ENCODE data around the gene SUSD6.
"Not testable (repeated sequence)": the region's sequence is repeated elsewhere in the genome, so short reads cannot be mapped to it uniquely, and the experiment has no call there.

Gene SUSD6

DNA sequence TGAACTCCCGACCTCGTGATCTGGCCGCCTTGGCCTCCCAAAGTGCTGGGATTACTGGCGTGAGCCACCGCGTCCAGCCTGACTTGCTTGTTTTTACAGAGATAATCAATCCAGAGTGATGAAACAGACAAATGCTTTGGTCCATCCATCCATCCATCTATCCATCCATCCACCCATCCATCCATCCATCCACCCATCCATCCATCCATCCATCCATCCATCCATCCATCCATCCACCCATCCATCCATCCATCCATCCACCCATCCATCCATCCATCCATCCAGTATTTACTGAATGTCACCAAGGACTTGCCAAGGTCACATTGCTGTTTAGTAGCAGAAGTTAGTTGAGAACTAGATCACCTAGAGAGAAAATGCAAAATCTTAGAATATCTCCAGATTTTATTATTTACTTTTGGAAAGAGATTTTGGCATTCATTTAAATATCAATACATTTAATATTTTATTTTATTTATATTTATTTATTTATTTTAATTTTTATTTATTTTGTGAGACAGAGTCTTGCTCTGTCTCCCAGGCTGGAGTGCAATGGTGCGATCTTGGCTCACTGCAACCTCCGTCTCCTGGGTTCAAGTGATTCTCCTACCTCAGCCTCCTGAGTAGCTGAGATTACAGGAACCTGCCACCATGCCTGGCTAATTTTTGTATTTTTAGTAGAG, 120.7 kb downstream of the SUSD6 start:
- H3K18ac ChIP-seq (ENCODE audit: low read length); H3K4me1 ChIP-seq (ENCODE audit: control insufficient read depth in 2 of 2, insufficient read depth in 1 of 2, low read depth in 1 of 2, low read length in 2 of 2); H3K4ac ChIP-seq (ENCODE audit: low read length); H4K8ac ChIP-seq (ENCODE audit: low read depth, low read length); H3K36me3 ChIP-seq (replicated peaks in 1 of 2; ENCODE audit: control insufficient read depth in 2 of 2, insufficient read depth in 2 of 2, low read length in 2 of 2); H2AK5ac ChIP-seq (ENCODE audit: low read depth, low read length); DNase-seq (ENCODE audit: low spot score); H3K23ac ChIP-seq (ENCODE audit: low read depth, low read length, poor library complexity); H3K79me1 ChIP-seq (ENCODE audit: low read depth, low read length); H3K27ac ChIP-seq (replicated peaks; ENCODE audit: low read length); H3K9me3 ChIP-seq (replicated peaks in 1 of 2; ENCODE audit: control insufficient read depth in 2 of 2, insufficient read depth in 1 of 2, low read depth in 1 of 2, low read length in 2 of 2); H3K27me3 ChIP-seq (ENCODE audit: control insufficient read depth in 3 of 3, insufficient read depth in 3 of 3, low read depth in 1 of 3, low read length in 3 of 3); H2BK15ac ChIP-seq (ENCODE audit: low read length); H3K9ac ChIP-seq (ENCODE audit: low read depth, low read length, poor library complexity); H4K91ac ChIP-seq (ENCODE audit: low read depth, low read length, poor library complexity); H2BK120ac ChIP-seq (ENCODE audit: low read depth, low read length); H3K4me2 ChIP-seq (ENCODE audit: insufficient read depth, low read length, poor library complexity, severe bottlenecking); H2AFZ ChIP-seq (ENCODE audit: low read length); H2BK12ac ChIP-seq (ENCODE audit: low read length); H3K4me3 ChIP-seq (ENCODE audit: low read length in 2 of 2); H2BK5ac ChIP-seq (ENCODE audit: low read length); H3K14ac ChIP-seq (ENCODE audit: low read length): not testable (repeated sequence)
- no CpG with 5 or more reads among the region's 8 CpGs for WGBS, 2 donors (ENCODE audit: extremely low coverage in 2 of 2, insufficient read length in 2 of 2, insufficient replicate concordance in 1 of 2)

DNA sequence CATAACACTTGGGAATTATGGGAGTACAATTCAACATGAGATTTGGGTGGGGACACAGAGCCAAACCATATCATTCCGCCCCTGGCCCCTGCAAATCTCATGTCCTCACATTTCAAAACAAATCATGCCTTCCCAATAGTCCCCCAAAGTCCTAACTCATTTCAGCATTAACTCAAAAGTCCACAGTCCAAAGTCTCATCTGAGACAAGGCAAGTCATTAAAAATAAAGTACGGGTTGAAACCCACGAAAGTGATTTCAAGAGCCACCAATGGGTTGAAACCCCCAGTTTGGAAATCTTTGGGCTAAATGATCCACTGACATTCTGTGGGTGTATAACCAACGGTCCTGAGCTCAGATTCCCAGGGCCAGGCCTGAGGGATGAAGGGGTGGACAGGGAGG, 125.0 kb downstream of the SUSD6 start:
- not testable (repeated sequence) for H3K14ac ChIP-seq (ENCODE audit: low read length)

GRCh38 chr14:69741055-69741454, 129.7 kb downstream of the SUSD6 start:
- Histone ChIP-seq H3K9ac (ENCODE audit: low read depth, low read length, poor library complexity) (no peak overlapping the region), H2AFZ (ENCODE audit: low read length) (no peak overlapping the region), H3K4me3 (ENCODE audit: low read length in 2 of 2) (no peak overlapping the region), H3K18ac (ENCODE audit: low read length) (no peak overlapping the region), H3K4me2 (ENCODE audit: insufficient read depth, low read length, poor library complexity, severe bottlenecking) (no peak overlapping the region), H3K27ac (replicated peaks; ENCODE audit: low read length) (no peak overlapping the region), H3K27me3 (ENCODE audit: control insufficient read depth in 3 of 3, insufficient read depth in 3 of 3, low read depth in 1 of 3, low read length in 3 of 3) (no peaks in the 10 kb centered on the region), H2BK120ac (ENCODE audit: low read depth, low read length) (no peak overlapping the region), H4K8ac (ENCODE audit: low read depth, low read length) (no peak overlapping the region), H2BK15ac (ENCODE audit: low read length) (no peak overlapping the region), H4K91ac (ENCODE audit: low read depth, low read length, poor library complexity) (no peak overlapping the region), H2AK5ac (ENCODE audit: low read depth, low read length) (no peak overlapping the region), H2BK12ac (ENCODE audit: low read length) (no peak overlapping the region), H3K36me3 (replicated peaks in 1 of 2; ENCODE audit: control insufficient read depth in 2 of 2, insufficient read depth in 2 of 2, low read length in 2 of 2) (no peaks in the 10 kb centered on the region), H3K79me1 (ENCODE audit: low read depth, low read length) (no peaks in the 10 kb centered on the region), H3K9me3 (replicated peaks in 1 of 2; ENCODE audit: control insufficient read depth in 2 of 2, insufficient read depth in 1 of 2, low read depth in 1 of 2, low read length in 2 of 2) (peaks cover 0 to 16% of the 10 kb centered on the region in 2 donors), H3K4me1 (ENCODE audit: control insufficient read depth in 2 of 2, insufficient read depth in 1 of 2, low read depth in 1 of 2, low read length in 2 of 2) (peaks cover 0 to 1% of the 10 kb centered on the region in 2 donors), H2BK5ac (ENCODE audit: low read length) (no peak overlapping the region), H3K14ac (ENCODE audit: low read length) (no peak overlapping the region), H3K4ac (ENCODE audit: low read length) (no peak overlapping the region), H3K23ac (ENCODE audit: low read depth, low read length, poor library complexity) (no peak overlapping the region)
- DNase-seq (ENCODE audit: low spot score) = no peak
- WGBS, 2 donors (ENCODE audit: extremely low coverage in 2 of 2, insufficient read length in 2 of 2, insufficient replicate concordance in 1 of 2) = no CpG with 5 or more reads among the region's 1 CpG

More for the DNA sequence above, 125.0 kb downstream of the SUSD6 start:
- not testable (repeated sequence) for H3K4me2 ChIP-seq (ENCODE audit: insufficient read depth, low read length, poor library complexity, severe bottlenecking); H3K23ac ChIP-seq (ENCODE audit: low read depth, low read length, poor library complexity); H3K36me3 ChIP-seq (replicated peaks in 1 of 2; ENCODE audit: control insufficient read depth in 2 of 2, insufficient read depth in 2 of 2, low read length in 2 of 2); H3K79me1 ChIP-seq (ENCODE audit: low read depth, low read length); H3K4me3 ChIP-seq (ENCODE audit: low read length in 2 of 2); H4K8ac ChIP-seq (ENCODE audit: low read depth, low read length); H2BK5ac ChIP-seq (ENCODE audit: low read length); H2AFZ ChIP-seq (ENCODE audit: low read length); H2AK5ac ChIP-seq (ENCODE audit: low read depth, low read length); H3K27me3 ChIP-seq (ENCODE audit: control insufficient read depth in 3 of 3, insufficient read depth in 3 of 3, low read depth in 1 of 3, low read length in 3 of 3); H3K9me3 ChIP-seq (replicated peaks in 1 of 2; ENCODE audit: control insufficient read depth in 2 of 2, insufficient read depth in 1 of 2, low read depth in 1 of 2, low read length in 2 of 2); DNase-seq (ENCODE audit: low spot score); H2BK120ac ChIP-seq (ENCODE audit: low read depth, low read length); H2BK12ac ChIP-seq (ENCODE audit: low read length); H3K27ac ChIP-seq (replicated peaks; ENCODE audit: low read length); H3K9ac ChIP-seq (ENCODE audit: low read depth, low read length, poor library complexity); H3K4ac ChIP-seq (ENCODE audit: low read length); H3K4me1 ChIP-seq (ENCODE audit: control insufficient read depth in 2 of 2, insufficient read depth in 1 of 2, low read depth in 1 of 2, low read length in 2 of 2); H4K91ac ChIP-seq (ENCODE audit: low read depth, low read length, poor library complexity); H3K18ac ChIP-seq (ENCODE audit: low read length); H2BK15ac ChIP-seq (ENCODE audit: low read length)
- WGBS, 2 donors (ENCODE audit: extremely low coverage in 2 of 2, insufficient read length in 2 of 2, insufficient replicate concordance in 1 of 2) = no CpG with 5 or more reads among the region's 4 CpGs

- Histone ChIP-seq H3K4me1 (ENCODE audit: control insufficient read depth in 2 of 2, insufficient read depth in 1 of 2, low read depth in 1 of 2, low read length in 2 of 2) (no peaks in the 10 kb centered on the region), H3K23ac (ENCODE audit: low read depth, low read length, poor library complexity) (no peak overlapping the region), H3K79me1 (ENCODE audit: low read depth, low read length) (no peaks in the 10 kb centered on the region), H2BK12ac (ENCODE audit: low read length) (no peak overlapping the region), H3K27me3 (ENCODE audit: control insufficient read depth in 3 of 3, insufficient read depth in 3 of 3, low read depth in 1 of 3, low read length in 3 of 3) (peaks cover 0 to 5% (median 0%) of the 10 kb centered on the region in 3 experiments), H3K36me3 (replicated peaks in 1 of 2; ENCODE audit: control insufficient read depth in 2 of 2, insufficient read depth in 2 of 2, low read length in 2 of 2) (no peaks in the 10 kb centered on the region), H3K4ac (ENCODE audit: low read length) (no peak overlapping the region), H2BK120ac (ENCODE audit: low read depth, low read length) (no peak overlapping the region), H4K91ac (ENCODE audit: low read depth, low read length, poor library complexity) (no peak overlapping the region), H3K27ac (replicated peaks; ENCODE audit: low read length) (no peak overlapping the region), H3K14ac (ENCODE audit: low read length) (no peak overlapping the region), H3K4me3 (ENCODE audit: low read length in 2 of 2) (no peak overlapping the region), H2AK5ac (ENCODE audit: low read depth, low read length) (no peak overlapping the region), H4K8ac (ENCODE audit: low read depth, low read length) (no peak overlapping the region), H2AFZ (ENCODE audit: low read length) (no peak overlapping the region), H3K18ac (ENCODE audit: low read length) (no peak overlapping the region), H3K4me2 (ENCODE audit: insufficient read depth, low read length, poor library complexity, severe bottlenecking) (no peak overlapping the region), H3K9ac (ENCODE audit: low read depth, low read length, poor library complexity) (no peak overlapping the region), H2BK15ac (ENCODE audit: low read length) (no peak overlapping the region), H2BK5ac (ENCODE audit: low read length) (no peak overlapping the region), H3K9me3 (replicated peaks in 1 of 2; ENCODE audit: control insufficient read depth in 2 of 2, insufficient read depth in 1 of 2, low read depth in 1 of 2, low read length in 2 of 2) (no peaks in the 10 kb centered on the region)
- DNase-seq (ENCODE audit: low spot score) = no peak
- WGBS, 2 donors (ENCODE audit: extremely low coverage in 2 of 2, insufficient read length in 2 of 2, insufficient replicate concordance in 1 of 2) = no CpG with 5 or more reads among the region's 1 CpG
These were observed 138.6 kb downstream of the SUSD6 start for GRCh38 chr14:69749956-69750355.
